Endothelial cell of umbilical vein (primary cell): Measurements from ENCODE around the gene CREB3L2.

Source experiments
- EZH2 ChIP-seq: IDR thresholded peaks from 2 replicates; pipeline ENCODE4 v1.6.1; 2012; ENCODE audit warnings: borderline replicate concordance, low read depth, mild to moderate bottlenecking, moderate library complexity, low read length, inconsistent platforms; ENCODE audit not compliant: severe bottlenecking
- FOS ChIP-seq: IDR thresholded peaks from 2 replicates; pipeline ENCODE4 v1.6.1; 2011; ENCODE audit warnings: mild to moderate bottlenecking, low read length, moderate library complexity, borderline replicate concordance; ENCODE audit not compliant: insufficient read depth
- GATA2 ChIP-seq: IDR thresholded peaks from 2 replicates; pipeline ENCODE4 v1.7.0; 2011; ENCODE audit warnings: low read depth, mild to moderate bottlenecking, moderate library complexity, mixed read lengths, low read length; ENCODE audit not compliant: insufficient read length, insufficient read depth
- JUN ChIP-seq: IDR thresholded peaks from 2 replicates; pipeline ENCODE4 v1.6.1; 2011; ENCODE audit warnings: borderline replicate concordance, low read depth; ENCODE audit not compliant: insufficient read length, insufficient read depth
- MYC ChIP-seq: IDR thresholded peaks from one replicate; pipeline ENCODE4 v1.6.1; 2011; ENCODE audit warnings: mild to moderate bottlenecking, low read depth, low read length
- POLR2A ChIP-seq: IDR thresholded peaks from 2 replicates; pipeline ENCODE4 v1.6.1; 2012; ENCODE audit warnings: low read depth, mild to moderate bottlenecking, control low read depth, low read length
- POLR2AphosphoS5 ChIP-seq: IDR thresholded peaks from 2 replicates; pipeline ENCODE4 v1.6.1; 2012; ENCODE audit warnings: low read depth, mild to moderate bottlenecking, control low read depth, low read length, moderate library complexity; ENCODE audit not compliant: insufficient read depth
- TF ChIP-seq, protein P1 (sequence below), 2 donors: IDR thresholded peaks; 1 replicate in 1 of 2; 2 replicates in 1 of 2; pipeline ENCODE4 v1.5.1; 2011; ENCODE audit warnings: low read length in 2 of 2, mild to moderate bottlenecking in 2 of 2, moderate library complexity in 2 of 2, control low read depth in 1 of 2, inconsistent platforms in 1 of 2, low read depth in 1 of 2; ENCODE audit not compliant: insufficient read depth in 1 of 2; ENCODE audit errors: extremely low read depth in 1 of 2

DNA sequence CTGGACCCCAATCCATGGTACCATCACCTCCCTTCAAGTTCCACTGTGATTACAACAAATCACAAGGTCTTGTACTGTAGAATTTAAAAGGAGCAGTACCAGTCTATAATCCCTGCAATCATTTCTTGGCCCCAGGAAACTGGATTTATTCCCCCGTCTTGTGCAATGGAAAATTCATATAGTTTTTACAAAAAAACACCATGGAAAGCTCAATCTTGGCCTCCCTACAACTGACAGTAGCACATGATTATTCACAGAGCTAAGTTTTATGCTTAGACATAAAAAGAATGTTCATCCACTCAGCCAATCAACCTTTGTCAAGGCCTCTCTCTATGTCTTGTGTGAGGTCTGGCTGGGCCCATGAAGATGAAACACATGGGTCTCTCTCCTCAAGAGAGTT lies 165.3 kb downstream of the CREB3L2 start:
- TF ChIP-seq EZH2 (no peak), GATA2 (no peak), POLR2A (no peak), JUN (no peak), FOS (no peak), POLR2AphosphoS5 (no peak), MYC (no peak)
- TF ChIP-seq, protein P1, sequence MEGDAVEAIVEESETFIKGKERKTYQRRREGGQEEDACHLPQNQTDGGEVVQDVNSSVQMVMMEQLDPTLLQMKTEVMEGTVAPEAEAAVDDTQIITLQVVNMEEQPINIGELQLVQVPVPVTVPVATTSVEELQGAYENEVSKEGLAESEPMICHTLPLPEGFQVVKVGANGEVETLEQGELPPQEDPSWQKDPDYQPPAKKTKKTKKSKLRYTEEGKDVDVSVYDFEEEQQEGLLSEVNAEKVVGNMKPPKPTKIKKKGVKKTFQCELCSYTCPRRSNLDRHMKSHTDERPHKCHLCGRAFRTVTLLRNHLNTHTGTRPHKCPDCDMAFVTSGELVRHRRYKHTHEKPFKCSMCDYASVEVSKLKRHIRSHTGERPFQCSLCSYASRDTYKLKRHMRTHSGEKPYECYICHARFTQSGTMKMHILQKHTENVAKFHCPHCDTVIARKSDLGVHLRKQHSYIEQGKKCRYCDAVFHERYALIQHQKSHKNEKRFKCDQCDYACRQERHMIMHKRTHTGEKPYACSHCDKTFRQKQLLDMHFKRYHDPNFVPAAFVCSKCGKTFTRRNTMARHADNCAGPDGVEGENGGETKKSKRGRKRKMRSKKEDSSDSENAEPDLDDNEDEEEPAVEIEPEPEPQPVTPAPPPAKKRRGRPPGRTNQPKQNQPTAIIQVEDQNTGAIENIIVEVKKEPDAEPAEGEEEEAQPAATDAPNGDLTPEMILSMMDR (IDR thresholded peaks at IDR 0.05; ENCODE audit: extremely low read depth in 1 of 2, insufficient read depth in 1 of 2, low read depth in 1 of 2, low read length in 2 of 2), result no peak
